Kidney epithelial cell (primary cell): ENCODE data around the gene MXRA7. TPM values are rescaled to one million over a fixed set of nuclear protein-coding genes. Genes with fewer than 3 reads are reported as not detected.

Source experiments
- DNase-seq: peaks from one replicate; pipeline ENCODE4 v3.0.0-alpha.2; 2010; ENCODE audit warnings: low read depth
- H3K27me3 ChIP-seq: 2 replicates; pipeline ENCODE4 v1.6.0; 2011; ENCODE audit warnings: low read length; ENCODE audit not compliant: control insufficient read depth, insufficient read depth
- H3K36me3 ChIP-seq: 2 replicates; pipeline ENCODE4 v1.5.1; 2011; ENCODE audit warnings: low read length; ENCODE audit not compliant: control insufficient read depth, insufficient read depth
- H3K4me3 ChIP-seq: 2 replicates; pipeline ENCODE4 v1.5.1; 2011; ENCODE audit warnings: low read depth, mild to moderate bottlenecking, control low read depth, low read length
- total RNA-seq: library from RNA; depleted of rRNA; stranded (reverse); fragments of >200 nt; gene quantifications from 2 replicates; pipeline ENCODE4 v1.2.3, GENCODE V29; 2015
- TF ChIP-seq, protein P1 (sequence below): IDR thresholded peaks from 2 replicates; pipeline ENCODE4 v1.5.1; 2011; ENCODE audit warnings: mild to moderate bottlenecking, moderate library complexity, low read length, control low read depth, inconsistent platforms; ENCODE audit not compliant: insufficient read depth, poor library complexity, severe bottlenecking

Gene MXRA7
- total RNA-seq, 1 donor from 2014 or later, result 110 TPM

DNA sequence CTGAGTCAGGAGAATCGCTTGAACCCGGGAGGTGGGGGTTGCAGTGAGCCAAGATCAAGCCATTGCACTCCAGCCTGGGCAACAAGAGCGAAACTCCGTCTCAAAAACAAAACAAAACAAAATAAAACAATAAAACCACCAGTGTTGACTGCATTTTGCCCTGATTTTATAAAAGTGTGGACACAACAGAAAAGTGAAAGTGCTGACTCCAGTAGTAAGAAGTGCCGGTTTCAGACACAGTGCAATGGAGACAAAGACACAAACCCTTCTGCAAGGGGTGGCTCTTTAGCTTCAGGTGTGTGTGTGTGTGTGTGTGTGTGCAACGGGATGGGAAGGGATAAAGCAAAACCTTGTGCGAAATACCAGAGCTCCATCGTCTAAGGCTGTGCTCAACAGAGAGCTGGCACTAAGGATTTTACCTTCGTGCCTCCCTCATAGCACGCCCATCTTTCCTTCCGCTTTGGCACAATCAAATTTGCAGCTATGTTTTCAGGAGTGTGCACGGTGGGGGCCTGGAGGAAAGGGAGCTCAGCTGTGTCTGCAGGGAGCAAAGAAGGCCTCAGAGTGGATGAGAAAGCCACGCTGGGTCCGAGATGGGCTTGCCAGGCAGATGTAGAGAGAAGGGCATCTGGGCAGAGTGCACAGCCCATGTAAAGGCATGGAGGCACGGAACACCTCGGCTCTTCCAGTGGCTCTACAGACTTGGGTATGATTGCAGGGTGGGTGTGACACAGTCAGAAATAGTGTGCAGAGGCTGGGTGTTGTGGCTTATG, 15.5 kb downstream of the MXRA7 start:
- Histone ChIP-seq H3K4me3 (no peak overlapping the region), H3K27me3 (no peaks in the 10 kb centered on the region)

DNA sequence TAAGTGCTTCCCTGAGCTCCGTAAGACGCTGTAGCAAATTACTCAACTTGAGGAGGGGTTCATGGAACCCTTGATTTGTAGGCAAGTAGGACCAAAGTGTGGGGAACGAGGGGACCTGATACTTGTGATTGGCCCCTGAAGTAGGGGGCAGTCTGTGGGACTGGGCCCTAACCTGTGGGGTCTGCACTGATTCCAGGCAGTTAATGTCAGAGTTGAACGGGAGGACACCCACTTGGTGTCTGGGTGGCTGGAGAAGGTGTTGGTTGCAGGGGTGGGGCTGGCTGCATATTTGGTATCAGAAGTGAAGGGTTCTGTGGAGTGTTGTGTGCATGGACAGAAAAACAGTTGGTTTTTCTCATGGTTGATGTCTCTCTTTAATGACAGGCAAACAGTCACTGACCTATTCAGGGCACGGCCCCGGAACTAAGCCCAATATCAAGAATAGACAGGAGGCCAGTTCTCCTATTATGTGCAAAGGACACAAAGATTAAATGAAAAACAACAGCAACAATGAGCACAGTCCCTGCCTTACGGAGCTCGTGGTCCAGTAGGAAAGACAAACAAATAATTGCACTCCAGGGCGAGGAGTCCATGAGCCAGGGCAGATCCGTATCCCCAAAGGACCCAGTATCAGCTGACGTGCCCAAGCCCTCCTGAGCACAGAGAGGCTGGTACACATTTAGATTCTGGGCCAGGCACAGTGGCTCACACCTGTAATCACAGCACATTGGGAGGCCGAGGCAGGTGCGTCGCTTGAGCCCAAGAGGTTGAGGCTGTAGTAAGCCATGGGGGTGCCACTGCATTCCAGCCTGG, 19.2 kb downstream of the MXRA7 start:
- TF ChIP-seq, protein P1, sequence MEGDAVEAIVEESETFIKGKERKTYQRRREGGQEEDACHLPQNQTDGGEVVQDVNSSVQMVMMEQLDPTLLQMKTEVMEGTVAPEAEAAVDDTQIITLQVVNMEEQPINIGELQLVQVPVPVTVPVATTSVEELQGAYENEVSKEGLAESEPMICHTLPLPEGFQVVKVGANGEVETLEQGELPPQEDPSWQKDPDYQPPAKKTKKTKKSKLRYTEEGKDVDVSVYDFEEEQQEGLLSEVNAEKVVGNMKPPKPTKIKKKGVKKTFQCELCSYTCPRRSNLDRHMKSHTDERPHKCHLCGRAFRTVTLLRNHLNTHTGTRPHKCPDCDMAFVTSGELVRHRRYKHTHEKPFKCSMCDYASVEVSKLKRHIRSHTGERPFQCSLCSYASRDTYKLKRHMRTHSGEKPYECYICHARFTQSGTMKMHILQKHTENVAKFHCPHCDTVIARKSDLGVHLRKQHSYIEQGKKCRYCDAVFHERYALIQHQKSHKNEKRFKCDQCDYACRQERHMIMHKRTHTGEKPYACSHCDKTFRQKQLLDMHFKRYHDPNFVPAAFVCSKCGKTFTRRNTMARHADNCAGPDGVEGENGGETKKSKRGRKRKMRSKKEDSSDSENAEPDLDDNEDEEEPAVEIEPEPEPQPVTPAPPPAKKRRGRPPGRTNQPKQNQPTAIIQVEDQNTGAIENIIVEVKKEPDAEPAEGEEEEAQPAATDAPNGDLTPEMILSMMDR, result no peak
- H3K36me3 ChIP-seq, result no peaks in the 10 kb centered on the region
- H3K27me3 ChIP-seq, result no peaks in the 10 kb centered on the region
- no peak for DNase-seq
- no peak overlapping the region for H3K4me3 ChIP-seq

More for the DNA sequence above, 15.5 kb downstream of the MXRA7 start:
- TF ChIP-seq, protein P1, result no peak
- no peak for DNase-seq
- no peaks in the 10 kb centered on the region for H3K36me3 ChIP-seq

DNA sequence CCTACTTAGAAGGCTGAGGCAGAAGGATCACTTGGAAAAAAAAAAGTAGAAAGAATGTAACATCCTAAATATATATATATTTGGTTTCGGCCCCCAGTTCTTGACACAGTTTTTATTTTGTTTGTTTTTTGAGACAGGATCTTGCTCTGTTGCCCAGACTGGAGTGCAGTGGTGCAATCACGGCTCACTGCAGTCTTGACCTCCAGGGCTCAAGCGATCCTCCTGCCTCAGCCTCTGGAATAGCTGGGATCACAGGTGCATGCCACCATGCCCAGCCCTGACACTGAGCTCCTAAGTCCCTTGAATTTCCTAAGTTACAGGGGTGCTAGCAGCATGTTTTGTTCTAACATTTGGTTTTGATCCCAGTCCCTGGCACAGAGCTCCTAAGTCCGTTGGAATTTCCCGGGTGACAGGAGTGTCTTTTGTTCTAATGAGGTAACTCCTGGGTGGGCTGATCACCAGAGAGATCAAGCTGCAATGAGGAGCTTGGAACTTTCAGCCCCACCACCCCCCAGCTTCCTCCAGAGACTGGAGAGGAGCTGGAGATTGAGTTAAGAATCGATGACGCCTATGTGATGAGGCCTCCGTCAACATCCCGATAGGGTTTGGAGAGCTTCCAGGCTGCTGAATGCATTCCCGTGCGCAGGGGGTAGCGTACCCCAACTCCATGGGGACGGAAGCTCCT, 20.0 kb downstream of the MXRA7 start:
- no peak overlapping the region for H3K4me3 ChIP-seq
- H3K27me3 ChIP-seq, result no peaks in the 10 kb centered on the region
- no peak for DNase-seq
- TF ChIP-seq, protein P1, result no peak
- no peaks in the 10 kb centered on the region for H3K36me3 ChIP-seq

DNA sequence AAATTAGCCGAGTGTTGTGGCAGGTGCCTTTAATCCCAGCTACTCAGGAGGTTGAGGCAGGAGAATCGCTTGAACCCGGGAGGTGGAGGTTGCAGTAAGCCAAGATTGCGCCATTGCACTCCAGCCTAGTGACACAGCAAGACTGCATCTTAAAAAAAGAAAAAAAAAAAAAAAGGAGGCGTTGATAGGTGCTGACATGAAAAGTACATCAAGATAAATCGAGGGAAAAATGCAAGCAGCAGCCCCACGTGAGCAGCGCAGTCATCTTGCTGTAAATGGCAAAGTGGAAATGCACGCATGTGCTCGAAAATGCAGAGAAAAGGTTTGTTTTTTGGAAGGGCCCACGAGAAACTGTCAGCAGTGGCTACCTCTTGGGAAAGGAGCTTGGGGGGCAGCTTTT, 20.9 kb downstream of the MXRA7 start:
- no peaks in the 10 kb centered on the region for H3K27me3 ChIP-seq
- DNase-seq, result no peak
- H3K4me3 ChIP-seq, result no peak overlapping the region
- TF ChIP-seq, protein P1, result no peak
- no peaks in the 10 kb centered on the region for H3K36me3 ChIP-seq

DNA sequence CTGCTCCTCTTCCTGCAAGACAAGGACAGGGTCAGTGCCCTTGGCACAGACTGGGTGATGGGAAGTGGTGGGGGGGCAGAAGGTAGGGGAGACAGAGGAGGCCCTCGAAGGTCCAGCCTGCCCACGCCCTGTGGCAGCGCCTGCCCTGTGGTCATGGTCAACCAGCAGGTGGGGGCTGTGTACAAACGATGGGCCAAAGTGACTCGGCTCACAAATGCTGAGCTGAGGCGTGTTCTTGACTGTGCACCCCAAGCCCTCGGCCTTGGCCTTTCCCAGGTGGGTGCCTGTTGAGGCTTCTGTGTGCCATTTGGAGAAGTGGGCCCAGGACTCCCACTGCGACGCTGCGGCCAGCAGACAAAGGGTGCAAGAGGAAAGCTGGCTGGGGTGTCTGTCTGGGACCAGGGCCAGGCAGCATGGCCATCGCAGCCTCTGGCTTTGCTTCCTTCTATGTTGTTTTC, 22.6 kb downstream of the MXRA7 start:
- no peaks in the 10 kb centered on the region for H3K27me3 ChIP-seq
- no peaks in the 10 kb centered on the region for H3K36me3 ChIP-seq
- TF ChIP-seq, protein P1, result no peak
- H3K4me3 ChIP-seq, result no peak overlapping the region
- DNase-seq, result no peak
